Nephron (organoid): ENCODE data around the gene DIDO1.
A peak's percentile ranks its signal among the peaks of the same experiment; 100 is the strongest.
"Not testable (repeated sequence)": the region's sequence is repeated elsewhere in the genome, so short reads cannot be mapped to it uniquely, and the experiment has no call there.

Source experiments
- H3K27ac Mint-ChIP-seq, 3 experiments: 2 replicates each; pipeline ENCODE4 v1.8.0; 2020; ENCODE audit warnings: mixed read lengths in 3 of 3, mild to moderate bottlenecking in 2 of 3, moderate library complexity in 1 of 3
- H3K27me3 Mint-ChIP-seq: 2 replicates; pipeline ENCODE4 v1.8.0; 2021; ENCODE audit warnings: low read depth, mild to moderate bottlenecking, moderate library complexity, mixed read lengths
- H3K36me3 Mint-ChIP-seq: 2 replicates; pipeline ENCODE4 v1.8.0; 2020; ENCODE audit warnings: low read depth, mixed read lengths
- H3K4me1 Mint-ChIP-seq: 2 replicates; pipeline ENCODE4 v1.8.0; 2020; ENCODE audit warnings: mixed read lengths
- H3K4me3 Mint-ChIP-seq, 3 experiments: 2 replicates each; pipeline ENCODE4 v1.8.0; 2020; ENCODE audit warnings: mild to moderate bottlenecking in 3 of 3, mixed read lengths in 3 of 3, moderate library complexity in 2 of 3
- H3K9me3 Mint-ChIP-seq: 2 replicates; pipeline ENCODE4 v1.8.0; 2020; ENCODE audit warnings: mixed read lengths
- TF ChIP-seq, protein P1 (sequence below), 3 experiments: fragments of 200-600 bp; sonication (generic); IDR thresholded peaks; one replicate each; pipeline ENCODE4 v1.5.0; 2021; ENCODE audit warnings: antibody characterized with exemption in 3 of 3; ENCODE audit not compliant: unreplicated experiment in 3 of 3

The DIDO1 gene

DNA sequence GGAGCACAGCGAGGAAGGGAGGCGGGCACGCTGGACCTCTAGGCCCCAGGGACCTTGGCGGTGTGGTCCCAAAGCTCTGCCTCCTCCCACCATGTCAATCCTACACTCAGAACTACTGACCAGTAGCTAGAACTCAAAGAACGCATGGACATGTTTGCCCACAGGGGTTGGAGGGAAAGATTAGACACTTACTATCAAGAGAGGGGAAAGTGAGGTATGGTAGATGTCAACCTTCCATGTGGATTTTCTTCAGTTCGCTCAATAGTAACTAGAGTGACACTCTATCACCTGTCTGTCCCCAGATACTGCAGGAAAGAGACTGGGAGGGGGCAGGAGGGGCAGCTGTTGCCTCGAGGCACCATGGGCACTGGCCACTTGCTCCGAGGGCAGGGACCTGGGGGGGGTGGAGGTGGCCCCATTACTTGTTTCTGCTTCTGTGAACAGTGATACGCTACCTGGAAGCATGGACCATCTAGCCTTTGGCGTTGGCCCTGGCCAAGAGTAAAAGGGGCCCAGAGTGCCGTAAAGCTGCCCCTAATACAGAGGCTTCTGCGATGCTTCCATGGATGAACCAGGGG is 912 bp upstream of the DIDO1 start:
- no peaks in the 10 kb centered on the region for H3K36me3 Mint-ChIP-seq
- peaks cover 60% of the 10 kb centered on the region for H3K4me1 Mint-ChIP-seq
- no peaks in the 10 kb centered on the region for H3K27me3 Mint-ChIP-seq
- H3K9me3 Mint-ChIP-seq, result no peaks in the 10 kb centered on the region
- TF ChIP-seq, protein P1, sequence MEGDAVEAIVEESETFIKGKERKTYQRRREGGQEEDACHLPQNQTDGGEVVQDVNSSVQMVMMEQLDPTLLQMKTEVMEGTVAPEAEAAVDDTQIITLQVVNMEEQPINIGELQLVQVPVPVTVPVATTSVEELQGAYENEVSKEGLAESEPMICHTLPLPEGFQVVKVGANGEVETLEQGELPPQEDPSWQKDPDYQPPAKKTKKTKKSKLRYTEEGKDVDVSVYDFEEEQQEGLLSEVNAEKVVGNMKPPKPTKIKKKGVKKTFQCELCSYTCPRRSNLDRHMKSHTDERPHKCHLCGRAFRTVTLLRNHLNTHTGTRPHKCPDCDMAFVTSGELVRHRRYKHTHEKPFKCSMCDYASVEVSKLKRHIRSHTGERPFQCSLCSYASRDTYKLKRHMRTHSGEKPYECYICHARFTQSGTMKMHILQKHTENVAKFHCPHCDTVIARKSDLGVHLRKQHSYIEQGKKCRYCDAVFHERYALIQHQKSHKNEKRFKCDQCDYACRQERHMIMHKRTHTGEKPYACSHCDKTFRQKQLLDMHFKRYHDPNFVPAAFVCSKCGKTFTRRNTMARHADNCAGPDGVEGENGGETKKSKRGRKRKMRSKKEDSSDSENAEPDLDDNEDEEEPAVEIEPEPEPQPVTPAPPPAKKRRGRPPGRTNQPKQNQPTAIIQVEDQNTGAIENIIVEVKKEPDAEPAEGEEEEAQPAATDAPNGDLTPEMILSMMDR (IDR thresholded peaks at IDR 0.05; ENCODE audit: unreplicated experiment in 3 of 3), result no peak
- peak overlapping the region; percentile 94 to 97 (median 95) for H3K4me3 Mint-ChIP-seq
- H3K27ac Mint-ChIP-seq, result peak overlapping the region; percentile 58 to 96 (median 94)

DNA sequence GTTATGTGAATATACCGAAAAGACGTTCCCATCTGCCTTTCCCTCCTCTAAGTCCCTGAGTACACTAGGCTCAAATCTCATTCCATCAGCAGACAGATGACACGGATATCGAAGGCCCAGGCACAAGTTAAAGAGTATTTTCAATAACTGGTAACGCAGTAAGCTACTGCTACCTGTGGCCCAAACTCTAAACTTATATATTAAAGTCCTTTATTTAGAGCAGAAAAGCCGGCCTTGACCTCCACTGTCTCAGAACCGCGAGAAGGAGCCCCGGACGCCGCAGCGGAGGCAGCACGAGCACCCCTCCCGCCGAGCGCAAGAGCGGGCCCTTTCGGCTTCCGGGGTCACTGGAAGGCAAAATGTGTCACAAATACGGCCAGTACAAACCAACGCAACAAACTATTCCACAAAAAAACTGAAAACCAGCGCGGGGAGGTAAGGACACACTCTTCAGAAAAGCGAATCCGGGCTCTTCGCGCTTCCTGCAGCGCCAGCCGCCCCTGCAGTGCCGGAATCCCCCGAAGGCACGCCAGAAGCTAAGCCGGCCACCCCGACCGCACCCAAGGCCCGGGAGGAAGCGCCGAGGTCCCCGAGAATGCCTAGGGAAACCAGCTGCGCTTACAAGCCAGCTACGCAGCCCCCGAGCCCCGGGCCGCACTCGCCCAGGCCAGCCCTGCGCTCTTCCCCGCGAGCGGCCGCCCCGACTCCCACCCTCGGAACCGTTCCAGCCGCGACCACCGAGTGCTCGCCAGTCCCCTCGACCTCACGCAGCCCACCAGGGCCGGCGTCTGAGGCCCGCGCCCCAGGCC is 681 bp downstream of the DIDO1 start:
- Mint-ChIP-seq H3K27me3 (no peaks in the 10 kb centered on the region), H3K4me3 (peak overlapping the region; percentile 91 to 94 (median 92)), H3K9me3 (no peaks in the 10 kb centered on the region), H3K4me1 (peaks cover 67% of the 10 kb centered on the region), H3K27ac (peak overlapping the region; percentile 90 to 98 (median 95)), H3K36me3 (no peaks in the 10 kb centered on the region)
- TF ChIP-seq, protein P1 (IDR thresholded peaks at IDR 0.05; ENCODE audit: unreplicated experiment in 3 of 3), result no peak

DNA sequence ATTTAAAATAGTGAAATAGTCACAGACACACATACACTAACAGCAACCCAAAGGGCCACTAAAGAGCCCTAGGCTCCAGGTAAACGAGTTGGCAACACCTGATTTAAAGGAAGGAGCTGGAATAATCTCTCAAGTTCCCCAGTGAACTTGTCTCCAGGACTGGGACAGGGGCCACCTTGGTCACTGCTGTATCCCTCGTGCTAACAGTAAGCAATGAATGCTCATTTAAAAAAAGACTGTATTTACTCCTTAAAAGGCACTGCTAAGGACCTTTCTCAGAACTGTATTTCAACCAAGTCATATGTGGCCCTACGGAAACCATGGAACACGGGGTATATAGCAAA is 1.3 kb downstream of the DIDO1 start:
- H3K27ac Mint-ChIP-seq, result peak overlapping the region; percentile 90 to 98 (median 95)
- H3K27me3 Mint-ChIP-seq, result no peaks in the 10 kb centered on the region
- H3K4me1 Mint-ChIP-seq, result peaks cover 67% of the 10 kb centered on the region
- H3K4me3 Mint-ChIP-seq, result peak overlapping the region; percentile 91 to 94 (median 92)
- no peaks in the 10 kb centered on the region for H3K9me3 Mint-ChIP-seq
- TF ChIP-seq, protein P1 (IDR thresholded peaks at IDR 0.05; ENCODE audit: unreplicated experiment in 3 of 3), result no peak
- no peaks in the 10 kb centered on the region for H3K36me3 Mint-ChIP-seq

DNA sequence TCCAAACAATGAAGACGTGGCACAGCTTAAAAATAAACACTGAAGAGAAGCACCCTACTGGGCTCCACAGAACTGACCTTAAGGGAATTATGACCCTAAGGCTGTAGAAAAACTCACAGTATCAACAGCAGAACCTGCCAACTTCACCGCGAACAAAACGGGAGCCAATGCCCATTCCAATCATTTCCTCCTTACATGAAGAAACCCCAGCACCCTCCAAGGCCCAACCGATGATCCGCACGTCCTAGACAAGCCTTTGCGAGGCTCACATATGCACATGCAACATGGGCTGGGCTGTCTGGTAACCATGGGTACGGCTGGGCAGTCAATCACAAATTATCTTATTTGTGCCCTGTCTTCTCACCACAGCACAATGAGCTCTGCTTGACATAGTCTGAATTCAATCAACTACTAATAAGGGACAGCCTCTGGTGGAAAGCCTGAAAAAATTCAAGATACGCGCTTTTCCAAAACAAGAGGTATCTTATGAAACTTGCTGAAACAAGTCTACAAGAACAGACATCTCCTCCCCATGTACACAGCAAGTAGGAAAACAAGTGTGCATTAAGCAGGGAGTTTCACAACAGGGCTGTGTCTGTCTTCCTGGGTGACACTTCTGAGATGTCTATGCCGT is 1.7 kb downstream of the DIDO1 start:
- peaks cover 65% of the 10 kb centered on the region for H3K4me1 Mint-ChIP-seq
- H3K9me3 Mint-ChIP-seq, result no peaks in the 10 kb centered on the region
- H3K27me3 Mint-ChIP-seq, result no peaks in the 10 kb centered on the region
- H3K36me3 Mint-ChIP-seq, result no peaks in the 10 kb centered on the region
- H3K4me3 Mint-ChIP-seq, result peak overlapping the region; percentile 91 to 94 (median 92)
- TF ChIP-seq, protein P1 (IDR thresholded peaks at IDR 0.05; ENCODE audit: unreplicated experiment in 3 of 3), result no peak
- peak overlapping the region; percentile 90 to 98 (median 95) for H3K27ac Mint-ChIP-seq

DNA sequence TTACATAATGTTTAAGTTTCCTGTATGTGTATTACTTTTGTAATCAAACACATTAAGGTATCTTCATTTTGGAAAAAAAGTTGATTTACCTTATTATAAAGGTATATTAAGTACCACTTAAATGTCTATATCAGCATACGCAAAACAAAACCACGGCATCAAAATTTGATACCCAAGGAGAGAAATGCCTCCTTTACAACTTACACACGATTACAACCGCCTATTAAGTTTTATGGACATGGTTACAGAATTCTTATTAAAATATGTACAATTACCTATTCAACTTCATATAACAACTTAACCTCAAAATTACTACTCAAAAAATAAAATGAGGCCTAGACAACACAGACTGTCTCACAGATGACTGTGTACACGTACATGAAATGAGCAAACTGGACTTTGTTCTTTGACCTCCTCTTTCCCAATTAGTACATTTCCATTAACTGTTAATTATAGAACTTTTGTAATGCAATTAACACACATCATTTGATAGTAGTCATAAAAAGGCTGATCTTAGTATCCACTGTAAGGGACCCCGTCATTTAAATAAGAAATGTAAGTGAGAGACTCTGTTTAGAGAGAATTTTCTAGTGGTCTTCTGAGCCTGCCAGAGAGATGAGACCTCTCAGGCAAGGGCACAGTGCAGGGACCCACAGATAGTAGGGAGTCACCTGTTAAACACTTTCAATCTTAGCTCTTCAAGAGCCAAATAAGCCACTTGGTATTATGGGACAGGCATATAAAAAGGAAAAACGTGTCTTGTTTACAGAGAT is 2.5 kb downstream of the DIDO1 start:
- no peaks in the 10 kb centered on the region for H3K27me3 Mint-ChIP-seq
- H3K9me3 Mint-ChIP-seq, result no peaks in the 10 kb centered on the region
- peaks cover 68% of the 10 kb centered on the region for H3K4me1 Mint-ChIP-seq
- H3K4me3 Mint-ChIP-seq, result peak overlapping the region; percentile 91 to 94 (median 92)
- TF ChIP-seq, protein P1 (IDR thresholded peaks at IDR 0.05; ENCODE audit: unreplicated experiment in 3 of 3), result no peak
- H3K27ac Mint-ChIP-seq, result peak overlapping the region; percentile 90 to 98 (median 95)
- no peaks in the 10 kb centered on the region for H3K36me3 Mint-ChIP-seq

DNA sequence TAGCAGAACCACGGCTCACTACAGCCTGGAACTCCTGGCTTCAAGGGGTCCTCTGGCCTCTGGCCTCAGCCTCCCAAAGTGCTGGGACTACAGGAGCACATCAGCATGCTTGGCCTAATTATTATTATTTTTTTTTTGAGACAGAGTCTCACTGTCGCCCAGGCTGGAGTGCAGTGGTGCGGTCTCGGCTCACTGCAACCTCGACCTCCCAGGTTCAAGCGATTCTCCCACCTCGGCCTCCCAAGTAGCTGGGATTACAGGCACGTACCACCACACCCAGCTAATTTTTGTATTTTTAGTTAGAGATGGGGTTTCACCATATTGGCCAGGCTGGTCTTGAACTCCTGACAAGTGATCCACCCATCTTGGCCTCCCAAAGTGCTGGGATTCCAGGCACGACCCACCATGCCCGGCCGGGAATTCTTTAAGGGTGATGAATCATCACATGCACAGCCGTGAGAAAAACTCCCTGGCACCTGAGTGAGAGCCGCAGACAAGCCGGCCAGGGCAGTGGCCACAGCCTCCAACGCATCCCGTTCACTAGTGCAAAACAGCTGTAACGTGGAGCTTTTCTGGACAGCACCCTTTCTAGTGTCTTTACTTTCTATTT is 3.1 kb downstream of the DIDO1 start:
- H3K27ac Mint-ChIP-seq, H3K9me3 Mint-ChIP-seq, H3K27me3 Mint-ChIP-seq, H3K36me3 Mint-ChIP-seq: not testable (repeated sequence)
- H3K4me3 Mint-ChIP-seq, result peak overlapping the region in 1 of 3 experiments; percentile 26
- peaks cover 68% of the 10 kb centered on the region for H3K4me1 Mint-ChIP-seq
